NCI-H2081 (cell line): Measurements from ENCODE around the gene N4BP2L1.

ENCODE experiments used
- DNase-seq, 2 experiments: peaks; one replicate each; lab custom pipeline; 2025; lab: John Stamatoyannopoulos, UW

Gene N4BP2L1

GRCh38 chr13:32431361-32431760, 3.4 kb upstream of the N4BP2L1 start:
- no peak for DNase-seq

DNA sequence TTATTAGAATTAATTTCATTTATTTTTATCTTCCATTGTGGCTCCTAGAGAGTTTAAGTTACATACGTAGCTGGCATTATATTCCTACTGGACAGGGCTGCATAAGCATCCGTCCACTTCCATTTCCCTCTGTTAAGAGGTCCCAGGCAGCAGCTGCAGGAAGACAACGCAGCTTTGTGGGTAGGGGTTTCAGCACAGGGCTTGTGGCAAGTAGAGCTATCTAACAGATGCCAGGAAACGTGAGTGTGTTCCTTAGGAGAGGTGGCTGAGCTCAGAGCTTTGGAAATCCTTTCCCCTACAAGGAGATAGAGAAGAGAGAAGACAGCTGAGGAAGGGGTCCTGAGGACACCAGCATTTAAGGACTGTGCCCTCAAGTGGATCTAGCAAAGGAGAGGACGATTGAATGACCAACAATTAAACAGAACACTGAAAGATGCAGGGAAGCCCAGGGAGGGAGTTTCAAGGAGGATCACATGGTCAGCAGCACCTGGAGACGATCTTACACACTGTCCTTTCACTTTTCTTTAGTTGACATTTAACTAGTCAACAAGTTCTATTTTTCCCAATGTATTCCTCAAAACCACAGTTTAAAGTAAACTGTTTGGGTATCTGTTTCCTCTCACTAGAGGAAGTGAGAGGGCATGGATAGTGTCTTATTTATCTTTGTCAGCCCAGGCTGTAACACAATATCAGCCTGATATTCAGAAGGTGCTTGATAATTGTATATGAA, 2.3 kb upstream of the N4BP2L1 start:
- DNase-seq: no peak

DNA sequence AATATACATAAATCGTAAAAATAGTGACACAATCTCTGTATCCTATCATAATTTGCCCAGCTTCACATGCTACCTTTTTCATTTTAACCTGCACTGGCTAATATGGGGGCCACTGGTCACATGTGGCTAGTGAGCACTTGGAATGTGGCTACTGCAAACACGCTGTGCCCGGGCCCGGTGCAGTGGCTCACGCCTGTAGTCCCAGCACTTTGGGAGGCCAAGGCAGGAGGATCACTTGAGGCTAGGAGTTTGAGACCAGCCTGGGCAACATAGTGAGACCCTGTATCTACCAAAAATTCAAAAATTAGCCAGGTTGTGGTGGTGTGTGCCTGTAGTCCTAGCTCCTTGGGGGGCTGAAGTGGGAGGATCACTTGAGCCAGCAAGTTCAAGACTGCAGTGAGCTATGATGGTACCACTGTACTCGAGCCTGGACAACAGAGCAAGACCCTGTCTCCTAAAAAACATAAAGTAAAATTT, 1.5 kb upstream of the N4BP2L1 start:
- no peak for DNase-seq

DNA sequence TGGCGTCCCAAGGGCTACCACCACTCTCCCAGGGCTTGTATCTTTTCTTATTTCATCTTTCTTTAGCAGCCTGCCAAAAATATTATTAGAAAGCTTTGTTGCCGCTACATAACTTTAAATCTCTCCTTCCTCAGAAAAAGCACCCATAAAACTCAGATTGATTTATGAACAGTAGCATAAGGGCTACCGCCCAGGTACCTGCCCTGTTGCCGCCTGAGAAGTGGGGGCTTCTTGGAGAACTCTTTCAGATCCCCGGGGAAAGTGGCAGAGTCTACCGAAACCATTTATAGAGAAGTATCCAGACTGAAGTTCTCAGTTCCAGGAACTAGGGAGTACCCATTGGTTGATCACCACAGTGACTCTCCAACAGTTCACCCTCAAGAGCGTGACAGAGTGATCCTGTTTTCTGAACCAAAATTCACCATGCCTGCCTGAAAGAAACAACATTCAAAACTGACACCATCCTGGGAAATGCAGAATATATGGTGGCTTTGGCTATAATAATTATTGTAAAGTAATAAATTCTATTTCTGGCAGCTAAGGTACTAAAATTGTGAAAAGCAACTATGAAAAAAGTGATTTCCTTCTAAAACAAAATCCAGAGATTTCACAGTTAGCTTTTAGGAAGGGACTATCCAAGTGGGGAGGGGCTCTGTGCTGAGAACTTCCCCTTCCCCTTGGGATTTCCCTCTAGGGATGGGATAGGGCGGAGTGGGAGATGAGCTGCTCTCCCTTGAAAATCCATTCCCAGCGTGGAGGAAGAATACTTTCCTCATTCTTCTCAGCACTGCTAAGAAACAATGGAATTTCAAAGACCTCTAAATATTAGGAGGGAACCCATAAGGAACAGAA, 877 bp upstream of the N4BP2L1 start:
- no peak for DNase-seq

DNA sequence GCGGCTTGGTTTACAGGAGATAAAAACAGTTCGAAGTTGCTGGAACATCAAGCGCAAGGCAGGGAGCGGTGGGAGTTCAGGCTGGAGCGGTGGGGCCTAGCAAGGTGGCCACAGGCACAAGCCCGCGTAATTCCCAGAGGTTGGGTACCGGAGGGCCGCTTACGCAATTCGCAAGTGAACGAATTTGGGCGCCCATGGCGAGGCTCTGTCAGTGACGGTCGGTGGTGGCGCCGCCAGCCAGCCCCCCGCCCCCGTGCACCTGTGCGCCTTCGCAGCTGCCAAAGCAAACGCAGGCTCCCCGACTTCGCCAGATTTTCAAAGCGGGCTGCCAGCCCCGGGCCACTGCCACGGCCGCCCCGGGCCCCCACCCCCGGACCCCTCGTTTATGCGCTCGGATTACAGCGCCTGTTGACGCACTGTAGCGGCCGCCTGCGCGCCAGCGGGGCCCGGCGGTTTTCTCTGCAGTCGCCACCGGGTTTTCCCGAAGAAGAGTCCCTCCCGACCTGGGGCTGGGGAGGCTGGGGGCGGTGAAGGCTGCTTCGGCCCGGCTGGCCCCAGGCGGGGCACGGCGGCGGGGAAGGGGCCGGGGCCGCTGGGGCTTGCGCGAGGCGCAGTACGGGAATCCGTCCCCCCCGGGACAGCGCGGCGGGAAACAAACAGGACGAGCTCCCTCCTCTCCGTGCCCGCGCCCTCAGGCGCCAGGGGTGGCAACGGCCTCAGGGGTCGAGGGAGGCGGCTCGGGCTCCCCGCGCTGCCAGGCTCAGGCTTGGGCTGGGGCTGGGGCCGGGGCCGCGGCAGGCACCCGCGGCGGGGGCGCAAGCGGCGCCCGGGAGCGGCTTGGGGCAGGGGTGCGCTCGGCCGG, 709 bp downstream of the N4BP2L1 start:
- DNase-seq: peak; percentile 28 to 65

GRCh38 chr13:32426191-32426989, 1.5 kb downstream of the N4BP2L1 start:
- DNase-seq: no peak

GRCh38 chr13:32425158-32425557, 2.8 kb downstream of the N4BP2L1 start:
- no peak for DNase-seq

GRCh38 chr13:32423592-32423991, 4.3 kb downstream of the N4BP2L1 start:
- DNase-seq: no peak

DNA sequence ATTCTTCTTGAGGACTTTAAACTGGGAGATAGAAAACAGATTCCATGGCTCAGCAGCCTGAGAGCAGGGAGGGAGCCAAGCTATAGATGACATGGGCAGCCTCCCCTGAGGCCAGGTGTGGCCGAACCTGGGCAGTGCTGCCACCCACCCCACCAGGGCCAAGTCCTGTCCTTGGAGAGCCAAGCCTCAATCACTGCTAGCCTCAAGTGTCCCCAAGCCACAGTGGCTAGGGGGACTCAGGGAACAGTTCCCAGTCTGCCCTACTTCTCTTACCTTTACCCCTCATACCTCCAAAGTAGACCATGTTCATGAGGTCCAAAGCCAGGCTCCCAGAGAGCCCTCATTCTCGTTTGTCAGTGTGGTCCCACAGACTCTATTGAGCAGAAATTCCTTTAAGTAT, 8.1 kb downstream of the N4BP2L1 start:
- DNase-seq: no peak

DNA sequence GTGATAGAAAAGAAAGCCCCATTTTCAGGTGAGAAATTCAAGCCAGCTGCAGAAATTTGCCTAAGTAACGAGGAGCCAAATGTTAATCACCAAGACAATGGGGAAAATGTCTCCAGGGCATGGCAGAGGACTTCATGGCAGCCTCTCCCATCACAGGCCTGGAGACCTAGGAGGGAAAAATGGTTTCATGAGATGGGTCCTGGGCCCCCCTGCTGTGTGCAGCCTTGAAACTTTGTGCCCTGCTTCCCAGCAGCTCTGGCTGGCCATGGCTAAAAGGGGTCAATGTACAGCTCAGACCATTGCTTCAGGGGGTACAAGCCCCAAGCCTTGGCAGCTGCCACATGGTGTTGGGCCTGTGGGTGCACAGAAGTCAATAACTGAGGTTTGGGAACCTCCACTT, 9.9 kb downstream of the N4BP2L1 start:
- DNase-seq: no peak

- DNase-seq: peak in 1 of 2 experiments; percentile 19
Observed at GRCh38 chr13:32415019-32415418, 12.9 kb downstream of the N4BP2L1 start.

- DNase-seq: no peak
Observed at GRCh38 chr13:32414580-32414979, 13.3 kb downstream of the N4BP2L1 start.

GRCh38 chr13:32413284-32413683, 14.6 kb downstream of the N4BP2L1 start:
- DNase-seq: no peak

GRCh38 chr13:32409561-32410421, 18.1 kb downstream of the N4BP2L1 start:
- DNase-seq: no peak

DNA sequence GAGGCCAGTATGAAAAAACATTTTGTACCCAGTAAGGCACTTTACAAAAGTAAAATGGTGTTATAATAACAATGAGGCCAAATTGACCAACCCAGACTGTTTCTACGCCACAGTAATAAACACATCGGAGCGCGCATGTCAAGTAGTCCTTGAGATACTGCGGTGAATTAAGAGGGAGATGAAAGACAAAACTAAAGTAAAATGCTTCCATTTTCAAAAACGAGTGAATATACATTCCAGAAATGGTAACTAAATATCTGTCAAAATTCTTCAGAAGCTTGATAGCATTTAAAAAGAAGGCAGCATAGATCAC, 19.0 kb downstream of the N4BP2L1 start:
- peak in 1 of 2 experiments; percentile 63 for DNase-seq

- DNase-seq: peak in 1 of 2 experiments; percentile 63
Observed at GRCh38 chr13:32408296-32409000, 19.5 kb downstream of the N4BP2L1 start.

- no peak for DNase-seq
Observed at GRCh38 chr13:32407854-32408253, 20.1 kb downstream of the N4BP2L1 start.

GRCh38 chr13:32403108-32403507, 24.8 kb downstream of the N4BP2L1 start:
- no peak for DNase-seq

DNA sequence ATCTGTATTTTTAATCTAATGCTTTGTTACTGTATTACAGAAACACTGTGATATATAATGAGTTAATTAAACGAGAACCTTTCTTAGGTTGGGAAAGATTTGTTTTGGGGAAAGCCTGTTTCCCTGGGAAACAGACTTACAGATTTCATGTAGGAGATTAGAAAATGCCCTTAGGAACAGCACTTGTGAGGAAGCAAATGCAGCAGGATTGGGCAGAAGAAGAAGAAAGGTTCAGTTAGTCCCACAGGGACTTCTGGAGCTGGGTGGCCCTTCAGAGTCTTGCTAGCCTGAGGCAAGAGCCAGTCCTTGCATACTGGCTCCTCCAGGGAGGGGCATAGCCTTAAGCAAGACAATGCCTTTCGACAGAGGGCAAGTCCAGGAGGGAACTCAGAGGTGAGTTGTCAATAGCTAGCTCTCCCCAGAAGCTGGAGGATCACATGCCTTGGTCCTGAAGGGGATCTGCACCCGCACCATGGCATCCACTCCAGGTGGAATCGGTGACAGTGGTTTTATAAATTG, 36.8 kb downstream of the N4BP2L1 start:
- DNase-seq: no peak

DNA sequence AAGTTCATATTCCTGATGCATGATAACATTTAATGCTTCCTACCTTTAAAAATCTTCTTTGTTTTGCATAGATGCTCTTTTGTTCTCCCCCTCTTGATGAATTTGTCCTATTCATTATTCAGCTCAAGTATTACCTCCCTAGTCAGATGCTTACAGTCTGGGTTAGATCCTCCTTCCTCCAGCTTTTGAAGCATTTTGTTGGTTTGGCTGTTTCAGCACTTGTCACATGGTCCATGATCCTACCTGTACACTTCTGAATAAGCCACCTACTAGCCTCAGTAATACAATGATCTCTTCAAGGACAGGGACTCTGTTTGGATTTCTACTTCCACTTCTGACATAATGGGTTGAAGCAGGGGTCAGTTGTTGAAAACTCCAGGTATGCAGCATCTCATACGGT, 37.4 kb downstream of the N4BP2L1 start:
- no peak for DNase-seq
